ENCODE measurements around the gene NRG3.

Gene NRG3

DNA sequence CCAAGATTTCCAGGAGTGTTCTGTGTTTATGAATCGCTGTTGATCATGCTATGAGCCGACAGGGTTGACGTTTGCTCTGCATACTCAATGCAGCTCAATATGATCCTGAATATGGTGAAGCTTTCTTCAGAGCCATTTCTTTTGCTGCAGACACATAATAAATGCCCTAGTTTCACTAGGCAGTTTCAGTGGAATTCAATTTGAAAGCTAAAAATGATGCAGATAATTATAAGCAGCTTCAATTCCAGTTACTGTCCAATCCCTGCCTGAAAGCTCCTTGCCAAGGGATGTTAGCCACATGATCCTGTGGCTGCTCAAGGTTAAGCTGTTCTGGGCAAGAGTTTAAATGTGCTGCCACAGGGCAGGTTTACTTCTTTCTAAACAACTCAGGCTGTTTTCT, 805.6 kb downstream of the NRG3 start:
- no peak for DNase-seq (ENCODE audit: low spot score)

DNA sequence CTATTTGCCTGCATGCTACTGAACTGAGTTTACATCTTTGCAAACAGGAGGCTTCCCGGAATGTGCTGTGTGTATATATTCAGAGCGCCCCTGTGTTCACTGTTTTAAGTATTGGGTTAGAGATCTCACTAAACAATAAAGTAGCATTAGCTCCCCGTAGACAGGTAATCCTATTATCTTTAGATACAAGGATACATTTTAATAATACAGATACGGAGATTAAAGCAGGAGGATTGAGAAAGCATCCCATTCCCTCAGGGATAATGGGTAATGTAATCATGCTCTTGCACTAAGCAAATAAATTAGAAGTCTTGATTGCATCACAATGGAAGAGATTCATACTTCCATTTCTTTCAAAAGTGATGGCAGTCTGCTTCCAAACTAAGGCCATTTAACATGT, 809.0 kb downstream of the NRG3 start:
- DNase-seq (ENCODE audit: low spot score): no peak

DNA sequence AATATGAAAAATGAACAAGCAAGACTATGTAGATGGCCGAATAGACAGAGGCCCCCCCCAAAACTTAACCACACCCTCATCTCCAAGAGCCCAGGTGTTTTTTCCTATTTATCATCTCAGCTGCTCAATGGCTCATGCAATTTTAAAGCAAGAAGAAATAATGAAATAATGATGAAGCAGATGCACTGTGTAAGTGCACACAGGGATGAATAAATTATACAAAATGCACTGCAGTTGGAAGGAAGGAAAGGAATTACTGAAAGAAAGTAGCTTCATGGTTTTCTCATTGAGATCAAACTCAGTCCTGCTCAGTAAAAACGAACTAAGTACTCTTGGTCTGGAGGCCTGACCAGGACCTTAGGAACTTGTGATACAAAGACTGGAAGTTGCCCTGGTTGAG, 810.1 kb downstream of the NRG3 start:
- no peak for DNase-seq (ENCODE audit: low spot score)

DNA sequence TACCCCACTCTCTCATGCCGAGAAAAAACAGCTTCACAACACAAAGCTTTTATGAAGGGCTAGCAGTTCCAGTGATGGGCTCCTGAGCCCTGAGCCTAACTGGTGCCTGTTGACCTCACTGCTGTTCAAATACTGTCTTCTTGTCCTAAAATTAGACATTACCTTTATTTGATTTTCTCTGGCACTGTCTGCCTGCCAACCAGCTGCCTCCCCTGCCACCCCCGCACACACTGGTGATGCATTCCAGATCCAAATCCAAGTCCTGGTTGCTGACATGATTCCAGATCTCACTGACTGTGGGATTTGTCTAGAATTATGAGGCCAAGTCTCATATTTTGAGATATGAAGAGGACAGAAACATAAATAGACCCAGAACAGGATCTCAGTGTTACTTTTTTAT, 816.2 kb downstream of the NRG3 start:
- no peak for DNase-seq (ENCODE audit: low spot score)

DNA sequence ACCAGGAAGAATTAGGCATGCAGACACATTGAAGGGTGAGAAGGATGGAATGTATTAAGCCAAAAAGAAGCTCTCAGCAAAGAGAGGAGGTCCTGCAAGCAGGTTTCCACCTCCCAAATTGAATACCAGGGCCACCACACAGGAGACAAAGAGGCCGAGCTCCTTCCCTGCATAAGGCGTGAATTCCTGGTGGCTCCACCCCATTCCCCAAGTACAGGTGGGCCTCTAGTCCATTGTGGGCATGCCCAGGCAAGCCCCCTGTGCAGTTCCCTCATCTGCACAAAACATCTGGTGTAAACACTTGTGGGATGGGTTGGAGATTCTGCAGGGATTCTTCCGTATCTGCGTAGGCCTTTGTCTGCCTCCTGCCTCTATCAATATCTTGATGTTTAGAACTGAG, 817.5 kb downstream of the NRG3 start:
- no peak for DNase-seq (ENCODE audit: low spot score)

DNA sequence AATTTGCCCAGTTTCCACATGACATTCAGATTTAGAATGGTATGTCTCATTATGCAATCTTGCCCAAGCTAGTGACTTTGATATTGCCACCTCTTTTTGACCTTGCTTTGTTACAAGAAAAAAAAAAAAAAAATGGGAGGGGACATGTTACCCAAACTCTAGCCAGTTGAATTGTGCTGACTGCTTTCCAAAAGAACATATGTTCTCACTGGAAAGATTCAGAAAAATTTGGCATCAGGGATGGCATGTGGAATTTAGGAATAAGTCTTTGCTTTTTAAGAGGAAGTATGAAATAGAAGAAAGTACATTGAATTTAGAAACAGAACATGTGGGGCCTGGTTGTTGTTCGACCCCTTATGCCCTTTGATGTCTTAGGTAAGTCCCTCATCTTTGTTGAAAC, 846.8 kb downstream of the NRG3 start:
- DNase-seq (ENCODE audit: low spot score): no peak

DNA sequence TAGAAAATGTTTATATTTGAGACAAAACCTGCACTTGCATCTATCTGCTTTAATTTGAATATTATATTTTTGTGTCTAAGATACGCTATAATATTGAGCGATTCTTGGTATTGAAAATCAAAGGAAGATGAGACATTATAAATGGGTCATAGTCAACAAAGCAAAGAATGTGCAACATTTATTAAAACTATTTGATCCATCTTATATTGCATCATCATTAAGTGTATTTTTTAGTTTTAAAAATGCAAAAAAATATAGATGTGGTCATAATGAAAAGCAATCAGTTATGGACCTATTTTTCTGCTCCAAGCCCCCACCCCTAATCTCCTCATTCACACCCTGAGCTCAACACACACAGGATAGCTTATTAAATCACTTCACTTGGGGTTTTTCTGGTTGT, 847.3 kb downstream of the NRG3 start:
- DNase-seq (ENCODE audit: low spot score): no peak

DNA sequence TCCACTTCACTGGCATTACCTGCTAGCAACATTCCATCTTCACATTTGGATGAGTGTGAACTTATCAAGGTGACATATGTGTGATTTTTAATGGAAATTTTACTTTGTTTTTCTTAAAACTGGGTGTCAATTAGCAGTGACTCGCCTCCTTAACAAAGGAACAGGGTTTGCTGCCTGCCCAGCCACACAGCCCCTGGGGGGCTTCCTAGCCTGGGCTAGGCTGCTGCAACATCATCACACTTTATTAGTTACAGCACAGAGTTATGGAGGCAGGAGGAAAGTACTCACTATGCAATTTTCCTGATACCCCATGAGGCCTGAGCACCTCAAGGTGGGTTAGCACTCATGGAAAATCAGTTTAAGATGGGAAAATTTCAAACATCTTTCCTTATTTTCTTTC, 861.3 kb downstream of the NRG3 start:
- DNase-seq (ENCODE audit: low spot score): no peak

DNA sequence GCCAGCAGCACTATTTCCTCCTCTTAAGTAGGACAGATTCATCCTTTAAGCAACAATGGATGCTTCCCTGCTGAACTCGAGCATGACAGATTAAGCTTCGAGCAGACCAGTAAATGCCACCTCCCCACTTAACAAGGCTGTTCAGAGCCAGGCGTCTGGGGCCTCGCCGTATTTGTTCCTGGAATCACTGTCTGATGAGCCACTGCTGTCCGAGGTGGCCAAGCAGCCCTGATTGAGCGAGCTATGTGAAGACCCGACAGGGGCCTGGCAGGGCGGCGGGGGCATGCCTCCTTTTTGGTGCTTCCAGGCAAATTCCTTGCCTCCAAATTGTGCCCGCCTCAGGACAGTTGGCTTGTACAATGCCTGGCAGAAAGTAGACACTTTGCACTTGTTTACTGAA, 862.6 kb downstream of the NRG3 start:
- no peak for DNase-seq (ENCODE audit: low spot score)

DNA sequence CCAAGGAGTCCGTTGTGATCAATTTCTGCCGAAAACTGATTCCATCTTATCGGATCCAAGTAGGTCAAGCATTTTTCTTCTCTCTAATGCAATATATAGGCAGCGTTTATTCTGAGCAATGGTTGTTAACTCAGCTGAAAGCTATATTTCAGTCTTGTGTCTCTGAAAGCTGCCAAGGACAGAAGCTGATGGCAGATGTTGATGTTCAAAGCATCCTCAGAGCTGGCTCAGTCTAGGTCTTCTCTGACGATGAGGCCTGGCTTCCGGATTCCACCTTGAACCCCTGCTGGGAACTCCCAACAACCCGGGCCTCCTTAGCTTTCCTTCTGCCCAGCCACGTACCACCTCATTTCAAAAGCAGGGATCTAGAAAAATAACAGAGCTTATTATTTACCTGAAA, 863.6 kb downstream of the NRG3 start:
- no peak for DNase-seq (ENCODE audit: low spot score)

DNA sequence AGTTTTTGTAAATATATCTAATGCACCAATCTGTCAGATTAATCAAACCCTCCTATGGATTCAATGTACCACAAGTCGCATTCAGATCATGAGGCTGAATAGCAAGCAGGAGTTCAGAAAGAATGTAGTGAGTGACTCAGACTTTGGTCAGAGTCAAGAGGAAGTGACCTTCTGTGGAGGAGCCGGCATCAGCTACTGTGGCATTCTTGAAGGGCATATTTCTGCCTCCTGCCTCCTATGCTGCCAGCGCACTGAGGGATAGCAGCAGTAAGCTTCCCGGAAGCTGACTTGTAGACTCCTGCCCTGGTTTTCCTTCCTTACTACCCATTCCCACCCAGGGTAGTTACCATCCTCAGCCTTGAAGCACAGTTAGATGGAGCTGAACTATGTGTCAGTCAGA, 867.5 kb downstream of the NRG3 start:
- peak; percentile 21 for DNase-seq (ENCODE audit: low spot score)

DNA sequence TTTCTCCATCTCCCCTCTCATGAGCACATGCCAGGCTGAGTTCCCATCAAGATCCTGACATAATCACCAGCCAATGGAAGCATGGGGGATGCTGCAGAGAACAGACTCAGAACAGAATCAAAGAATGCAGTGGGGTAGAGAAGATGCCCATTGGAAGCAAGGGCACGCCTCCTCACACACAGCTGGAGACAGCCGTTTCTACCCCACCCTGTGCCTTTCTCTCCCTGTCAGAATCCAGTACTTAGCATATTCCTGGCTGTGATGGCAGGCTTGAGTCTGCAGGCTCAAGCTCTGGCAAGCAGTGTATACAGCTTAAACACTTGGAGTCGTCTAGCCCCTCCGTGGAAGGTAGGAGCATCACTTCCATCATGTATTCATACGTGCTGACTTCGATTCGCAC, 867.9 kb downstream of the NRG3 start:
- DNase-seq (ENCODE audit: low spot score): no peak

DNA sequence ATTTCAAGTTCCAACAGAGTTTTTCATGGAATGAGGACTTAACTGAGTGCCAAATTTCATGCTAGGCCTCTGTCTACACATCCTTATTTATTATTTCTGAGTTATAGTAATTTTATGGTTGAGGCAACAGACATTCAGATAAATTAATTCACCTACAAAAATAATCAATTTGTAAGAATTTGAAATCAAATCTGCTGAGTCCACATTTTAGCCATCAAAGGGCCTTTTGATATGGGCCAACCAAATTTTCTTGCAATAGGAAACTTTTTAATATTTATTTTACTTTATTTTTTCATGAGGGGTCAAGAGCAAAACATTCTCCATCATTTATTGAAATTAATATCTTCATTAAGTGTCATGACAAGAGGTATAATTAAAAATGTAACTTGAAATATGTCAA, 875.5 kb downstream of the NRG3 start:
- DNase-seq (ENCODE audit: low spot score): no peak

DNA sequence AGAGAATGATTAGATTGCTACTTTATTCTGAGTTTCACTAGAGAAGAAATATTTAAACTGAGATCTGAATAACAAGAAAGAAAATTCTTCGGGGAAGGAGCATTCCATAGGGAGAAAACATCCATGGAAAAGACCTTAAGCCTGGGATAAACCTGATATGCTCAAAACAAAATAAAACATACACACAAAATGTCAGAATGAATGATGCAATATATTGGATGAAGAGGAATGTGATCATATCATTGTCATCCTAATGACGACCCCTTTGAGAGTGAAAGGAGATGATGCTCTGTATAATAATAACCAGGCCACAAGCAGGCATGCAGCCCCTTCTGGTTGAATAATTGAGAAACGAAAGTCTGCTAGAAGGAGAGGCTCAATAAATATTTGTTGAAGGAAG, 882.4 kb downstream of the NRG3 start:
- DNase-seq (ENCODE audit: low spot score): no peak

DNA sequence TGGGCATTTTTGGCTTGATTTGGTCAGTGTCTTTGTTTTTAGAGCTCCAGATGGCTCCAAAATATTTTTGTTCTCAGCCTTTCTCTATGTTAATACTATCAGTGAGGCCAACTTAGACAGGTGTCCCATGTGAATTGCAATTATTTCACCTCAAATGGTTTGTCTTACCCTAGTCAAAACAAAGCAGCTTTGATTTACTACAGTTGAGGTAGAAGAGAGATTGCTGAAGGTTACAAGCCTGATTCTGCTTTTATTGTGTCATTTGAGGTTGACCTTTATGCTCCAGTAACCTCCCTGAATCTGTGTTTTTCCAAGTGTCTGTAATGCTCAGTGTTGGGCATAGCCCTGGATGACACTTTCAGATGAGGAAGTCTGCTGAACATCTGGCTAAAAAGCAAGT, 882.9 kb downstream of the NRG3 start:
- DNase-seq (ENCODE audit: low spot score): no peak

DNA sequence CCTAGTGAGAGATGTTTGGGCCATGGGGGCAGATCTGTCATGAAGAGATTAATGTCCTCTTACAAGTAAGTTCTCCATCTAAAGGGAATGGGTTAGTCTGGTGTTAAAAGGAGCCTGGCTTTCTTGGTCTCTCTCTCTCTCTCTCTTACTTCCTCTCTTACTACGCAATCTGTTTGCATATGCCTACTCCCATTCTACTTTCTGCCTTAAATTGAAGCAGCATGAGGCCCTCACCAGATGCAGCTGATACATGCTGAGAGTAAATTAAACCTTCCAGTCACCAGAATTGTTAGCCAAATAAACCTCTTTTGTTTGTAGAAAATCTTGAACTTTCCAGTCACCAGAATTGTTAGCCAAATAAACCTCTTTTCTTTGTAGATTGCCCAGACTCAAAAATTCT, 884.1 kb downstream of the NRG3 start:
- no peak for DNase-seq (ENCODE audit: low spot score)

DNA sequence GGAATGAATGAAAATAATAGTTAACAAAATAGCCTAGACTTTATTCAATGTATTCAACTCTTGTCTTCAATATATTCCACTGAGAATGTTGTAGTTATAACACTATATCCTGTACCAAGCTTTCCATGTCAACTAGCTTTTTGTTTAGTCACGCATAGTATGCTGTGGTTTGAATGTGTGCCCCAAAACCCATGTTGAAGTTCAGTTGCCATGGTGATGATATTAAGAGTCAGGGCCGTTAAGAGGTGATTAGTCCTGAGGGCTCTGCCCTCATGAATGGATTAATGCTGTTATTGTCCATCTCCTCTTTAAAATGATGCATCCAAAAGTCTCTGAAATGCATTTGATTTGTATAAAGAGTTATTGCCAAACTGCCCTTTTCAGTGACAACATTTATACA, 887.6 kb downstream of the NRG3 start:
- no peak for DNase-seq (ENCODE audit: low spot score)

DNA sequence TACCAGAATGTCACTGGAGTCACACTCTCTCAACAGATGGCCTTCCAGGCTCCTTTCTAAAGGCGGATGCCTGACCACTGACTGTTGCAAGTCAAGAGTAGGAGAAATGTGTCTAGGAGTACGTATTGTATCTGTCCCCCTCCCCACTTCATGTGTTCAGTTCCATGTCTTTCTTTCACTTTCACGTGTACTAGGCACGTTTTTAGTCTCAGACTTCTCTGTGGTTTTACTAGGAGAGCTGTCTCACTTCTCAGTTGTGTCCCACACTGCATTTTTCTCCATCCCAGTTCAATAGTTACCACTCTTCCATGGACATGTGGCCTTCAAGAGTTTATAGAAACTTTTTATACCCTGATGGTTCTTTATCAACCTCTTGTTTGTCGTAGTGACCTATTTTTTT, 893.0 kb downstream of the NRG3 start:
- no peak for DNase-seq (ENCODE audit: low spot score)

DNA sequence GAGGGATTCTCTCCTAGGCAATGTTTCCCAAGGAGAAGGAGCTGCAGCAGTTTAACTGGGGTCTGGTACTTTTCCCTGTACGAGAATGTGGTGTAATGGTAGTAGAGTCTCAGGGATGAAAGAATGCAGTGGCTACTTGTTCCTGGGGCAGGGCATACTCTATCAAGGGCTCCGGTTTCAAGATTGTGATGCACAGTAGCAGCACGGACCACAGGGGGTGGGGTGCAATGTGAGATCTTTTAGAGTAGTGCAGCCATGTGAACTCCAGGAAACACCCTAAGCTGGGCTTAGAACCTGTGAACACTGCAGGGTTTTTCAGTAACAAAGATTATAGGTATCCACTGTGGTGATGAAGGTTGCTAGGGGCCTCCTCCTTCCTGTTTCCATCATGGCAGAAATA, 903.9 kb downstream of the NRG3 start:
- DNase-seq (ENCODE audit: low spot score): no peak

DNA sequence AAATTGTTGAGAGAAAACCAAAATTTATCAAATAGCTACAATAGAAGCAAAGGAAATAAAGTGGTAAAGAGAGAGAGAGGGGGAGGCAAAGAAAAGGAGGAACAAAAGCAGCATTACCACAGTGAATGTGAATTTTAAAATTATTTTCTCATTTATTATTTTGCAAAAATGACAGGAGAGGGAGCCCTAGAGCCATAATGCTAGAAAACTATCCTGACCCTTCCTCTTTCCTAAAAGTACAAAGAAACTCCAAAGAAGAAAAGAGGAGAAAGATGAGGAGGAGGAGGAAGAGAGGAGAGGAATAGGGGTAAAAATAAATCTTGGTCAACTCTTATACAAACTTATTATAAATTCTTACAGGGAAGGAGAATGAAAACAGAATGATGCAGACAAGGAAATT, 921.5 kb downstream of the NRG3 start:
- DNase-seq (ENCODE audit: low spot score): peak; percentile 19

DNA sequence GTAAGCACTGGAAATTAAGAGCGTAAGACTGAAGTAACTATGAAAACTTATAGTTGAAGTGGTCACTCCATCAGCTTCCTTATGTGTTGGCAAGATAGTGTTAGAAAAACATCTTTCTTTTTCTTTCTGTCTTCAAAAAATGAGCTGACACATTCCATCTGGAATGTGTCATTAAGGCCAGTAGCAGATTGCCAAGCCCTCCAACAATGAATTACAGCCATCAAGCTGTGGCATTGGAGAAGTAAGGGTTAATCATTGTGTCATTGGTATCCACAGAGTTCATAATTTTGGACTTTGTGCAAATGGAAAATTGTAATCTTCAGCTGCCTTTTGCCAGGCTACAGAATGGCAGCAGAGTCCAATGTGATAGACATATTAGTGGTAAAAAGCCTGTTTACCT, 926.3 kb downstream of the NRG3 start:
- no peak for DNase-seq (ENCODE audit: low spot score)

DNA sequence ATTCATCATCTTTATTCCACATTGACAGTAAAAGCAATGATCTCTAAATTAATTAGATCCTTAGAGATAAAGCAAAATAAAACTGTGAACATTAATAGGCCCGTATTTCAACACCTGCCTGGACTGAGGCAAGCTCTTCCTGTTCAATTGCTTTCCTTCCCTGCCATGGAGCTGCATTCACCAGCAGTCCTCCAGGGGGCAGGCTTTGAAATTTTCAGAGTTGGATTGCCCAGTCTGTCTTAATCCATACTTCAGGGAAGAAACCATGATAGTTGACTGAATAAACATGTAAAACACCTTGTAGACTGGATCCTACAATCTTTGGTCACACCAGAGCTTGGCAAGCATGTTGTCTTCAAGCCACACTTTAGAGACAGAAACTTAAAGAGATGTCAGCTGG, 936.6 kb downstream of the NRG3 start:
- DNase-seq (ENCODE audit: low spot score): no peak

DNA sequence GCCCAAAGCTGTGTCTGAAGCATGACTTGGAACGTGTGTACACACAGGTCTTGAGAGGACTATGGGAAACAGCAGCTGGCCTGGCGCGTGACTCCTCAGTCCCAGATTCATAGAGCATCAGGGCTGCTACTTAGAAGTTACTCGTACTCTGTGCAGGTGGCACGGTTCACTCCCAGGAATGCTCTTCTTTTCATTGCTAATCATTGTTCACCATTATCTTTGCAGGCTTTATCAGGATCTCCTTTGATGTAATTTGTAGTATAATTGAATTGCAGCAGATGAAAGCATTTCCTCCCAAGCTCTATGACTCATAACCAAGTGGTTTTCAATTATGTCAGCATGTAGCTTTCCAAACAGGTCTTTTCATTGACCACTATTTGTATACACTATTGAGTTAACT, 938.9 kb downstream of the NRG3 start:
- peak; percentile 97 for DNase-seq (ENCODE audit: low spot score)

DNA sequence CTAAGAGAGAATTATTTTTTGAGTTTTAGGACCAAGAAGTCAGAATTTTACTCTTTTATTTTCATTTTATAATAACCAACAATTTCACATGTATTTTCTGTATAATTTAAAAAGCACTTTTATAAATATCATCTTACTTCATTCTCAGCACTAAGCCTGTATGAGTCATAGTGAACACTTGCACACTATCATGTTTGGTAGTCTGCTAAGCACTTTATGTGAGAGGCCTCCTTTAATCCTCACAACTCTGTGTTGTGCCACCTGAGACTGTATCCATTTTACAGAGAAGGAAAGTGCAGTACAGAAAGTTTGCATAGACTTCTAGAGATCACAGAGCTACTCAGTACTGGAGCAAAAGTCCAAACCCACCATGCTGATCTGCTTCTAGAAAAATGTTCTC, 939.6 kb downstream of the NRG3 start:
- peak; percentile 54 for DNase-seq (ENCODE audit: low spot score)

DNA sequence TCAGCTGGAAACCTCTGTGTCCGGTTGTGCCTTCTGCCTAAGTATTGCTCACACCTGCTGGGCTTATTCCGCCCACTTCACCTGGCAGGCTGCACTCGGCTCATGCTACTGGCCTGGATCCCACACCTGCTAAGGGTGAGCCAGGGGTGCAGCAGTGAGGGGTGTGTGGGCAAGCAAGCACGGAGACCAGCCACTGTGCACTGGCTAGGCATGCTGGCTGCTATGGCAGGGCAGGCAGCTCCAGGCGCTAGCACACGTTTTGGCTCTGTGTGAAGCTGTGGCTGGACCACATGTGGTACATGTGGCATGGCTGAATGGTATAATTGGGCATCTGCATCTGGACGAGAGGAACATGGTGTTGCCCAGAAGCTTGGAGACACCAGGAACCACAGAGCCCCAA, 940.7 kb downstream of the NRG3 start:
- DNase-seq (ENCODE audit: low spot score): peak; percentile 33

Measured in SW480 (cell line).